RWPE1 (cell line): ENCODE measurements around the gene TRERF1.
A peak's percentile ranks its signal among the peaks of the same experiment; 100 is the strongest.

Experiments used
- CTCF ChIA-PET: fragments of 350-600 bp; sonication (Branson Sonifier 250); formaldehyde crosslinking; extraction: SDS; loops from one replicate; lab custom pipeline; 2021; lab: Yijun Ruan, JAX
- POLR2A ChIA-PET: fragments of 400-600 bp; formaldehyde crosslinking; extraction: SDS; loops from one replicate; lab custom pipeline; 2020; ENCODE audit warnings: antibody characterized with exemption; ENCODE audit not compliant: low non-redundant PET; lab: Yijun Ruan, JAX
- DNase-seq: peaks from one replicate; pipeline ENCODE4 v3.0.0; 2012; ENCODE audit warnings: low spot score
- H3K27ac ChIP-seq: fragments of 450-650 bp; 2 replicates; pipeline ENCODE4 v1.5.1; 2017
- TF ChIP-seq, protein P1 (sequence below): fragments of 450-650 bp; conservative IDR thresholded peaks from 2 replicates; pipeline ENCODE4 v1.5.1; 2017; ENCODE audit warnings: low read depth, mild to moderate bottlenecking

TRERF1 gene

DNA sequence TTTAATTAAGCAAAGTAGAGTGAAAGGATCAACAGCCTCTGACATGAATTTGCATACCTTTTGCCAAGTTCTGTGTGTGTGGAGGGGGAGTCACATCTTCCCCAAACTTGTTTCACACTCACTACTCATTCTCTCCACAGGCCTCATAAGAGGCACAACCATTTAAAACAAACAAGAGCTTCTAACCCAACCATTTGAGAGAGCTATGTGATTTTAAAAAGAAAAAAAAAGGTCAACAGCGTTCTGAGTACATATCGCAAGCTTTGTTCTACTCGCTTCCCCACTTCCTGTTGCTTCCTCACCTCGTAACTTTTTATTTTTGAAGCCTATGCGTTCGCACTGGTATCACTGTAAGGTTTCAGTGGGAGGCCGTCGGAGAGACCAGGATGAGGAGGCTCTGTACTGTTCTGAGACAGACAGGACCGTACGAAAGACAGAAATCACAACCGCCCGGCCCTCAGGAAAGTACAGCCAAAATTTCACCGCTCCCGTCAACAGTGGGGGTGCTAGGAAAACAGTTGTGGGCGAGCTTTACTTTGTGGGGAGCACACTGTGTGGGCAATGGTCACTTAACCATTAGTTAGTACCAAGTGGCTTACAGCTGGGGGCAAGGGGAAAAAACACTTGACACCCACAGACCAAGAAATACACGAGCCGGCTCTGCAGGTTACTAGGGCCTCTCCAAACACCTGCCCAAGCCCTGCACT is 61.3 kb downstream of the TRERF1 start:
- DNase-seq = no peak
- TF ChIP-seq, protein P1, sequence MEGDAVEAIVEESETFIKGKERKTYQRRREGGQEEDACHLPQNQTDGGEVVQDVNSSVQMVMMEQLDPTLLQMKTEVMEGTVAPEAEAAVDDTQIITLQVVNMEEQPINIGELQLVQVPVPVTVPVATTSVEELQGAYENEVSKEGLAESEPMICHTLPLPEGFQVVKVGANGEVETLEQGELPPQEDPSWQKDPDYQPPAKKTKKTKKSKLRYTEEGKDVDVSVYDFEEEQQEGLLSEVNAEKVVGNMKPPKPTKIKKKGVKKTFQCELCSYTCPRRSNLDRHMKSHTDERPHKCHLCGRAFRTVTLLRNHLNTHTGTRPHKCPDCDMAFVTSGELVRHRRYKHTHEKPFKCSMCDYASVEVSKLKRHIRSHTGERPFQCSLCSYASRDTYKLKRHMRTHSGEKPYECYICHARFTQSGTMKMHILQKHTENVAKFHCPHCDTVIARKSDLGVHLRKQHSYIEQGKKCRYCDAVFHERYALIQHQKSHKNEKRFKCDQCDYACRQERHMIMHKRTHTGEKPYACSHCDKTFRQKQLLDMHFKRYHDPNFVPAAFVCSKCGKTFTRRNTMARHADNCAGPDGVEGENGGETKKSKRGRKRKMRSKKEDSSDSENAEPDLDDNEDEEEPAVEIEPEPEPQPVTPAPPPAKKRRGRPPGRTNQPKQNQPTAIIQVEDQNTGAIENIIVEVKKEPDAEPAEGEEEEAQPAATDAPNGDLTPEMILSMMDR = no peak
- ChIA-PET POLR2A (no interaction called here), CTCF (interaction anchor here (0.6 to 0.7 kb wide), 2 partner anchors 52 to 523 kb away, joined by 3 read pairs; no protein-coding TSS in a partner anchor)
- peak overlapping the region; percentile 26 for H3K27ac ChIP-seq

DNA sequence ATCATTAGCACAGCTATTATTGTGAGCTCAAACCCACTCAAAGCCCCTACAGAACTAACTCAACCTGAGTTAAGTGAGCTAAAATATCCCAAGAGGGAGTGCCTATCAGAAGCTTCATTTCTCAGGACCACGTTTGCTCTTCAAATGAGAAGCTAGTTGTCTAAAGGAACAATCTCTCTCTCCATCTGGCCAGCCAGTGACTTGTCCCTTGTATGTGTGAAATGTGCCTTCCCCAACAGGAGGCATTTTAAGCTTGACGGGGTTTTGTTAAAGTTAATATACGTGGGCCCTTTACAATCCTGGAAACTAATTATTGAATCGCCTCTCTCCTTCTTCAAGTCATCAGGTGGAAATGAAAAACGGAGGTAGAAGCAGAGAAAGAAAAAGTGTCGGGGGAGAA is 62.0 kb downstream of the TRERF1 start:
- ChIA-PET CTCF (interaction anchor here (0.6 kb wide), 2 partner anchors 52 to 63 kb away, joined by 3 read pairs; no protein-coding TSS in a partner anchor), POLR2A (no interaction called here)
- no peak for DNase-seq
- no peak overlapping the region for H3K27ac ChIP-seq
- TF ChIP-seq, protein P1 = no peak

DNA sequence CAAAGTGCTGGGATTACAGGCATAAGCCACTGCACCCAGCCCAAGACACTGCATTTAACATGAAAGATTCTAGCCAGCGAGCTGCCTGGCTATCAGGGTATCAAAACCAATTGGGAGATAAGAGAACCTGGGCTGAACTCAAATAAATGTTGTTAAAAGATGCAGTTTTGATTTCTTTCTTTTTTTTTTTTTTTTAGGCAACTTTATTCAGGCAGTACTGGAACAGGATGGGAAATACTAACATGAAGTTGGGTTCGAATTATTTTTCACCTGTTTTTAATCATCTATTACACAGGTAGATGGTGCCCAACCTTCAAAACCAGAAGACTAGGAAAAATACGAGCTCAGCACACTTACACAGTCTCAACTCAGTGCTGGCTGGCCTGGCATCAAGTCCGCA is 63.7 kb downstream of the TRERF1 start:
- H3K27ac ChIP-seq = no peak overlapping the region
- POLR2A ChIA-PET = no interaction called here
- no peak for DNase-seq
- TF ChIP-seq, protein P1 = no peak
- CTCF ChIA-PET = interaction anchor here (0.6 kb wide), 1 partner anchor 158 kb away, joined by 3 read pairs; no protein-coding TSS in a partner anchor

DNA sequence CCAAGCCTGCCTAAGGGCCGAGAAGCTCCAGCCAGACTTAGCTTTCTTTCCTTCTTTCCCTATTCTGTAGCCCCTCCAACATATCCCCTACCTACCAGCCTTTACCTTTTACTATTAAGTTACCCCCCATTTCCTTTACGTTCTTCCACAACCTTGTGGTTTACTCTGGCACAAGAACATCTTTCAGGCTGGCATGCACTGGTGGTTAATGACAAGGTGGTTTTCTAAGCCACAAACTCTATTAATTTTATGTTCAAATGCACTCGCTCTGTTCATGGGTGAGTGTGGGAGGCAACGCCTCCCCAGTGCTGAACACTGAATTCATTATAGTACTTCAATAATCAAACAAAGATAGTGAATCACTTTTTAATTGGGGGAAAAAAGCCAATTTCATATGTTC is 64.4 kb downstream of the TRERF1 start:
- TF ChIP-seq, protein P1 = no peak
- ChIA-PET CTCF (no interaction called here), POLR2A (no interaction called here)
- H3K27ac ChIP-seq = no peak overlapping the region
- DNase-seq = no peak

DNA sequence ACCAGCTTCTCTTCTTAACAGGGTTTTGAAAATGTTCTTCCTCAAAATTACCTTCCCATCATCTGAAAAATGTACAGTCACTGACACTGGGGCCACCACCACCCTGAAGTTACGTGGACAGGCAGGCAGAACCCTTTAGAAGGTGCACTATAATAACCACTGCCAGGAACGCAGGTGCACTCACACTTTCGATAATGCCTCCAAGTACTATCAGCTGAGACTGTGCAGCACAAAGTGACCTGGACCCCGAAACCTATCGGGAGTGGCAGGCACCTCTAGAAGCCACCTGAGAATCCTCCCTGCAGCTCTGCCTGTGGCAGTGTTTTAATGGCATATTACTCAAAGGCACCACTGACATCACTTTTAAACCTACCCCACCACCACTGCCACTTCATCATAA is 66.4 kb downstream of the TRERF1 start:
- DNase-seq = no peak
- CTCF ChIA-PET = no interaction called here
- POLR2A ChIA-PET = no interaction called here
- TF ChIP-seq, protein P1 = no peak
- peak overlapping the region; percentile 34 for H3K27ac ChIP-seq

DNA sequence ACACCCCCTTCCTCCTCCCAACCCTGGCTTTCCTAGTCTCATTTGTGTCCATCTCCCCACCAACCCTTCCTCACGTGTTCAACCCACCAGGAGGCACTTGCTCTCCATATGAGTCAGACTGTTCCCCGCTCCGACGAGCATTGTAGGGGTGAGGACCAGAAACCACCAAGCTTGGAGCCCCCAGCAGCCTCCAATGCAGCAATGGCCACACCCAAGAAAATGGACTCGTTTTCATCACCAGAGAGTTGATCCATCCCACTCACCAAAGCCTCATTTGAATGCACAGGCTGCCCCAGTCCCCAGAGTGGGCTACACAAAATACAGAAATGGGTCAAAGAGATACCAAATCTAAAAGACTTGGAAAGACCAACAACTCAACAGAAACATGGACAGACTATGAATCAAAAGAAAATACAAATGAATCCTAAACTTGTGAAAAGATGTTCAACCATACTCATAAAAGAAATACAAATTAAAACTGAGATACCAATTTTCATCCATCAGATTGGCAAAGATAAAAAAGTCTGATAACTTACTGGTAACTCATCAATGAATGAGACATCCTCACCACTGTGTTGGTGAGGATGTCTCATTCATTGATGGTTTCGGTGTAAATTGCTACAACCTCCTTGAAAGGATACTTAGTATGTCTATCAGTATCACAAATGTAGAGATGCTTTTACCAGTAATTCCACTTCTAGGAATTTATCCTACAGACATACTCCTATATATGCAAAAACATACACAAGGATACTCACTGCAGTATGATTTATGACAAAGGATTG is 68.1 kb downstream of the TRERF1 start:
- peak overlapping the region; percentile 20; the same call in 1 of the 2 replicates for H3K27ac ChIP-seq
- TF ChIP-seq, protein P1 = no peak
- CTCF ChIA-PET = no interaction called here
- POLR2A ChIA-PET = no interaction called here
- DNase-seq = no peak
